GM21619 (cell line): ENCODE results near the gene CPPED1.

ENCODE experiments used
- ATAC-seq: cut with Tn5 transposase; IDR thresholded peaks from one replicate; pipeline ENCODE4 v1.9.1; 2021; ENCODE audit not compliant: unreplicated experiment

Gene CPPED1

DNA sequence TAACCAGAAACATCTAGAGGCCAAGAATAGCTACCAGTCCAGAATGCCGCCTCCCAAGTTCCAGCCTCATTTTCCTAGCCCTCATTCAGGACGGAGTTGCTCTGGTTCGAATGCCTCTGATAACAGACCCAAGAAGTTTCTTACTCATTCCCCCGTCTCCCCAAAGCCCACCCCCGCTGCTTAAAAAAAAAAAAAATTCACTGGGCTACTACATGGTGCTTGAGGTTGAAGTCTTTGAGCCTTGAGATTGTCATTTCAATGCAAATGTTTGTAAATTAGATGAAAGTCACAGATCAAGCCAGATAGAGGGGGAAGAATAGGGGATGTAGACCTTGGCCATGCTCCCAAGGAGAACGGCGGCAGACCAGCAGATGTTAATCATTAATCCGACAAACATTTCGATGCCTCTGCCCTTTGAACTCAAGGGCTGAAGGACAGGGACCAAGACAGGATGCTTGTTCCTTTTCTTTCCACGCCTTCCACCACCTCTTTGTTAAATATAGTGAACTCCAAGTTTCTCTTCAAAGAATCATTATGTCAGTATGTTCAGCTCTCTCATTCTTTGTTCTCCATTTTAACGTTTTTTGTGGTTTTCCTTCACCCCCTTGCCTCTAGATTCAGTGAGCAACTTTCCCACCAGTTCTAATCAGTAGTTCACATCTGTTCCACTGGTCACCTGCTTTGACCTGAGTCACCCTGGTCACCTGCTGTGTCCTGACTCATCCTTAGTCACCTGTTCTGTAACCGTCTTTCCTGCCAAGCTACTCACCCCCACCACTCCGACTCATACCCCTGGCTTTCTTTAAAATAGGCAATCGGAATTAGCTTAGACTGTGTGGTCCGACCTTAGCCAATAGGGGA is 190.3 kb downstream of the CPPED1 start:
- peak; percentile 63 for ATAC-seq

DNA sequence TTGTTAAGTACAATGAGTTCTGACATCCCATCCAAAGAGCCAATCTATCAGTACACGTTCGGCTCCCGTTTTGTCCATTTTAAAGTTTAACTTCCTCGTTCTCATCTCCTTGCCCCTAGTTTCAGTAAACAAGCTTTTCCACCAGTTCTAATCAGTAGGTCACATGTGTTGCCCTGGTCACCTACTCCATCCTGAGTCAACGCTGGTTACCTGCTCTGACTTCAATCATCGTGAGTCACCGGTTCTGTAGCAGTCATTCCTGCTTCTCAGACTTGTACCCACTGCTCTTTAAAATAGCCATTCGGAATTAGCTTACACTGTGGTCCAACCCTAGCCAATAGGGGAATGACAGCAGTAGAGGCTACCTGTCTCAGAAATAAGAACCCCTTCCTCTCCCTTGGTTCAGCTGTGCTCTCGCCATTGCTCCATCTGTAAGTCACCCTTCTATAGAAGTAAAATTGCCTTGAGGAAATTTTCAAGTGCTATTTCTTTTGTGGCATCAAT is 191.0 kb downstream of the CPPED1 start:
- no peak for ATAC-seq

DNA sequence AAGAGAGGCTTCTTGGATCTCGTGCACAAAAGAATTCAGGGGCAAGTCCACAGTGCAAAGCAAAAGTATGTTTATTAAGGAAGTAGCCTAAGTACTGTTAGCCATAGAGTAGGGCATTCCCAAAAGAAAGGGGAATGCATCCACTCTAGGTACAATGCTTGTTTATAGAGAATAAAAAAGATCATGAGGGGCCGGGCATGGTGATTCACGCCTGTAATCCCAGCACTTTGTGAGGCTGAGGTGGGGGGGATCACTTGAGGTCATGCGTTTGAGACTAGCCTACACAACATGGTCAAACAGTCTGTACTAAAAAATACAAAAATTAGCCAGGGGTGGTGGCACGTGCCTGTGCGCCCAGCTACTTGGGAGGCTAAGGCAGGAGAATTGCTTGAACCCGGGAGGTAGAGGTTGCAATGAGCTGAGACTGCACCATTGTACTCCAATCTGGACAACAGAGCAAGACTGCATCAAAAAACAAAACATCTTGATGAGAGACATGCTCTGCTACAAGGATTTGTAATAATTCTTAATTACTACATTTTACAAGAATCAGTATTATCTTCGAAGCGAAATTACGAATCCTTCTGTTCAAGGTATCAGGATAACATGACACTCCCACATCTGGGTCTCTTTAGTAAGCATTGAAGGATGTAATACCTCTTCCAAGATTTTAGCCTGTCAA is 191.6 kb downstream of the CPPED1 start:
- no peak for ATAC-seq

DNA sequence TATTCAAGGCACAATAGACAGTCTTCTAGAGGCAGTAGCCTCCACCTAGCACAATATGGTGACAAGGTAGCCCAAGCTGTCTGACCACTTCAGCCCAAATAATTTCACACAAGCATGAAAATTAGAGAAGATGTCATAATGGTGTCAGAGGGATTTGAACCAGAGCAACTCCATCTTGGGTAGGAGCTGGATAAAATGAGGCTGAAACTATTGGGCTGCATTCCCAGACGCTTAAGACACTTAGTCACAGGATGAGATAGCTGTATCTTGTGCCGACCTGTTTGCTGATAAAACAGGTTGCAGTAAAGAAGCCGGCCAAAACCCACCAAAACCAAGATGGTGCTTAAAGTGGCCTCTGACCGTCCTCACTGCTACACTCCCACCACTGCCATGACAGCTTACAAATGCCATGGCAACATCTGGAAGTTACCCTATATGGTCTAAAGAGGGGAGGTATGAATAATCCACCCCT is 192.6 kb downstream of the CPPED1 start:
- no peak for ATAC-seq

DNA sequence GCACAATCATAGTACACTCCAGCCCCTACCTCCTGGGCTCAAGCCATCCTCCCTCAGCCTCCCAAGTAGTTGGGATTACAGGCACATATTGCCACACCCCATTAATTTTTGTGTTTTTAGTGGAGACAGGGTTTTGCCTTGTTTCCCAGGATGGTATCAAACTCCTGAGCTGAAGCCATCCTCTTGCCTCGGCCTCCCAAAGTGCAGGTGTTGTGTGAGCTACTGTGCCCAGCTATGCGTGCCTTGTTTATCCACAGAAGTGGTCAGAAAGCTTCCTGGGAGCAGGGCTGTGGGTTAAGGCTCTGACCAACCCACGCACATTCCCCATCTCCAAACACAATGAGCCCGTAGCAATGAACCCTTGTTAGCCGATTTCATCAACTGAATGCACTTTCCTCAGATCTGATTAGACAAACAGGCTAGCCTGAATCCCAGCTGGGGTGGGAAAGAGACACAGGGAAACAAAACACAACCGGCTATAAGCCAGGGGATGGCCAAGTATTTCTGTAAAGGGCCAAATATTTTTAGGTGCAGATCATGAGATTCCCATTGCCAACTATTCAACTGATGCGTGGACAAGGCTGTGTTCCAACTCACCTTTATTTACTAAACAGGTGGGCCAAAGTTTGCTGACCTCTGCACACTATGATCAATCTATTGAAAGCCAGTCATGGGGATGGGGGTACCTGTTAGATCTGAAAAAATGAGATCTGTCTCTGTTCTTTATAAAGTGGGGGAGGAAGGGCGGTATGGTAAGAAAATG is 193.6 kb downstream of the CPPED1 start:
- ATAC-seq = no peak
